Calu3 (cell line): ENCODE data around the gene ST6GALNAC3. TPM values are rescaled to one million over a fixed set of nuclear protein-coding genes. Genes with fewer than 3 reads are reported as not detected.

ENCODE experiments used
- BruUV-seq: library from RNA; stranded (reverse); fragments of 400-500 nt; replicated peaks from 2 replicates; lab custom pipeline; 2021; lab: Mats Ljungman, UMichigan
- CTCF ChIA-PET: fragments of 300-600 bp; sonication (Branson Sonifier 250); formaldehyde crosslinking; loops from one replicate; lab custom pipeline; 2022; ENCODE audit warnings: antibody characterized with exemption; lab: Charles Lee
- DNase-seq: peaks from one replicate; pipeline ENCODE4 v3.0.0; 2022
- H3K27ac Mint-ChIP-seq: one replicate; pipeline ENCODE4 v1.8.0; 2022; ENCODE audit warnings: mixed read lengths; ENCODE audit not compliant: unreplicated experiment
- H3K27me3 Mint-ChIP-seq: one replicate; pipeline ENCODE4 v1.8.0; 2022; ENCODE audit warnings: mixed read lengths; ENCODE audit not compliant: unreplicated experiment
- H3K36me3 Mint-ChIP-seq: one replicate; pipeline ENCODE4 v1.8.0; 2022; ENCODE audit warnings: mild to moderate bottlenecking, moderate library complexity, mixed read lengths; ENCODE audit not compliant: insufficient read depth, unreplicated experiment
- H3K4me1 Mint-ChIP-seq: one replicate; pipeline ENCODE4 v1.8.0; 2022; ENCODE audit warnings: mild to moderate bottlenecking, low read depth, mixed read lengths; ENCODE audit not compliant: unreplicated experiment
- H3K4me3 Mint-ChIP-seq: one replicate; pipeline ENCODE4 v1.8.0; 2022; ENCODE audit warnings: mild to moderate bottlenecking, low read depth, moderate library complexity, mixed read lengths; ENCODE audit not compliant: unreplicated experiment
- H3K9me3 Mint-ChIP-seq: one replicate; pipeline ENCODE4 v1.8.0; 2022; ENCODE audit warnings: low read depth, mixed read lengths; ENCODE audit not compliant: unreplicated experiment
- intact Hi-C: fragments of 100-400 bp; cut with micrococcal nuclease; formaldehyde crosslinking; loops from one replicate; pipeline ENCODE4 v1.10.0; 2022; ENCODE audit not compliant: unreplicated experiment
- total RNA-seq: library from RNA; stranded (reverse); gene quantifications from 2 replicates; pipeline ENCODE4 v1.2.3, GENCODE V29; 2022
- TF ChIP-seq, protein P1 (sequence below): fragments of 200-600 bp; IDR thresholded peaks from one replicate; pipeline ENCODE4 v1.8.0; 2022; ENCODE audit warnings: antibody characterized with exemption; ENCODE audit not compliant: unreplicated experiment

Gene ST6GALNAC3
- total RNA-seq, 1 experiment from 2014 or later = 0.87 TPM

DNA sequence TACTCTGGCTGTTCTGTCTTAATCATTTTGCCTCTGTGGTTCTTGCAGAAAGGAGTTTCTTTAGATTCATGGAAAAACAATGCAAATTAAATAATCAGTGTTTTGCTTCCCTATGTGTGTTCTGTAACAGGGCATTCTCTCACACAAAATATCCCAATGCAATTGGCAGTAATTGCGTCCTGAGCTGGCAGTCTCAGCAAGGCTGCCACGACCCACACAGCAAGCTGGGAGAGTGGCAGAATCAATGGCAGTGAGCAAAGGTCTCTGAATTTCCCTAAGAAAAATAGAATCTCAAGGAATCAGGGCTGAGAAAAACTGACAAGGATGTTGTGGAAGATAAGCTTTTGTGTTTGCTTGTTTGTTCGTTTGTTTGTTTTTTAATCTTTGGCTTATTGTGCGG, 594.6 kb downstream of the ST6GALNAC3 start:
- intact Hi-C loops = no loop called here
- no peak for DNase-seq
- CTCF ChIA-PET = no interaction called here
- Mint-ChIP-seq H3K4me1 (no peaks in the 10 kb centered on the region), H3K27me3 (no peaks in the 10 kb centered on the region), H3K27ac (no peak overlapping the region), H3K4me3 (no peak overlapping the region), H3K36me3 (no peaks in the 10 kb centered on the region), H3K9me3 (peaks cover 2% of the 10 kb centered on the region)
- TF ChIP-seq, protein P1, sequence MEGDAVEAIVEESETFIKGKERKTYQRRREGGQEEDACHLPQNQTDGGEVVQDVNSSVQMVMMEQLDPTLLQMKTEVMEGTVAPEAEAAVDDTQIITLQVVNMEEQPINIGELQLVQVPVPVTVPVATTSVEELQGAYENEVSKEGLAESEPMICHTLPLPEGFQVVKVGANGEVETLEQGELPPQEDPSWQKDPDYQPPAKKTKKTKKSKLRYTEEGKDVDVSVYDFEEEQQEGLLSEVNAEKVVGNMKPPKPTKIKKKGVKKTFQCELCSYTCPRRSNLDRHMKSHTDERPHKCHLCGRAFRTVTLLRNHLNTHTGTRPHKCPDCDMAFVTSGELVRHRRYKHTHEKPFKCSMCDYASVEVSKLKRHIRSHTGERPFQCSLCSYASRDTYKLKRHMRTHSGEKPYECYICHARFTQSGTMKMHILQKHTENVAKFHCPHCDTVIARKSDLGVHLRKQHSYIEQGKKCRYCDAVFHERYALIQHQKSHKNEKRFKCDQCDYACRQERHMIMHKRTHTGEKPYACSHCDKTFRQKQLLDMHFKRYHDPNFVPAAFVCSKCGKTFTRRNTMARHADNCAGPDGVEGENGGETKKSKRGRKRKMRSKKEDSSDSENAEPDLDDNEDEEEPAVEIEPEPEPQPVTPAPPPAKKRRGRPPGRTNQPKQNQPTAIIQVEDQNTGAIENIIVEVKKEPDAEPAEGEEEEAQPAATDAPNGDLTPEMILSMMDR = no peak
- no TSS peak for BruUV-seq

DNA sequence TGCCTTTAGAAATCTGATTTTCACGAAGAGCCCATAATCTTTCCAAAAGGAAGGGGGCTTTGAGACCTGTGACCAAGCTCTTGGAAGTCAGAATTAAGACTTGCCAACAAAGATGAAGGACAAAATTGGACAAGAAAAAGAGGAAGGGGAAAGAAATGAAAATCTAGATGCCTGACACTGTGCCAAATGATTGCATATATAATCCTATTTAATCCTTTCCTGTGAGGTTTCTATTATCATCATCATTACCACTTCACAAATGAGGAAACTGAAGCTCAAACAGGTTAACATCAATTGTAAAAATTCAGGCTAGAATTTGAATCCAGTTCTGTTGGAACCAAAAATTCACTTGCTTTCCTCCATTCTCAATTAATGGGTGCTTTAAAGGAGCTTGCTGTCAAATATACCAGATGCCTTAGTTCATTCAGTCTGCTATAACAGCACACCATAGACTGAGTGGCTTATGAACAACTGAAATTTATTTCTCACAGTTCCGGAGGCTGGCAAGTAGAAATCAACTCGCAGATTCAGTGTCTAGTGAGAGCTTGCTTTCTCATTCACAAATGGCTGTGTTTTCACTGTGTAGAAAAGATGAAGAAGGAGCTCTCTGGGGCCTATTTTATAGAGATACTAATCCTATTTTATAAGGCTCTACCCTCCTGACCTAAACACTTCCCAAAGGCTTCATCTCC, 595.2 kb downstream of the ST6GALNAC3 start:
- no TSS peak for BruUV-seq
- DNase-seq = no peak
- peaks cover 2% of the 10 kb centered on the region for H3K9me3 Mint-ChIP-seq
- no peaks in the 10 kb centered on the region for H3K36me3 Mint-ChIP-seq
- TF ChIP-seq, protein P1 = no peak
- no peaks in the 10 kb centered on the region for H3K4me1 Mint-ChIP-seq
- CTCF ChIA-PET = no interaction called here
- no peak overlapping the region for H3K27ac Mint-ChIP-seq
- no peaks in the 10 kb centered on the region for H3K27me3 Mint-ChIP-seq
- intact Hi-C loops = loop anchor here (10.0 kb wide), 1 partner anchor 515 kb away; no protein-coding TSS in a partner anchor
- no peak overlapping the region for H3K4me3 Mint-ChIP-seq

DNA sequence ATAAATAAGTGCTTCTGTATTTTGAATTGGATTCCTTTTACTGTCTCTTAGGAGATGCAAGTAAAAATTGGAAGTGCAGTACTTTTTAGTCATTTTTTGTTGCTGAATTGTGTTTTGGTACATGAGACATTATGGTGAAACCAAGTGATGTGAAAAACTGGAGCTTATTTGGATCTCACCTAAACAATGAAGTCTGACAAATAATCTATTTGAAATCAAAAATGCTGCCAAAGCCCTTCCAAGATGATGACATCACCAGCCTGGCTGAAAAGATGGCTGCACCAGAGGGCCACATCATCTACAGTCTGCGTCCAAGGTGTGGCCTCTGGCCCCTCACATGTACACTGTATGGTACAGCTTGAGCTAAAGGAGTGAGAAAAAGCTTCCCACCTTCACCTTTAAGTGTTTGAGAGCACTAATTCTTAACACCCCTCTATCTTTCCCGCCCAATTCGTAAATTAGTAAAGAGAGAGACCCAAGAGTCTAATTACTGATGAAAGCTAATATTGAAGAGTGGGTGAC, 600.2 kb downstream of the ST6GALNAC3 start:
- BruUV-seq = no TSS peak
- Mint-ChIP-seq H3K4me3 (no peak overlapping the region), H3K9me3 (no peaks in the 10 kb centered on the region), H3K4me1 (no peaks in the 10 kb centered on the region), H3K27ac (no peak overlapping the region), H3K27me3 (no peaks in the 10 kb centered on the region), H3K36me3 (no peaks in the 10 kb centered on the region)
- DNase-seq = no peak
- intact Hi-C loops = loop anchor here (10.0 kb wide), 1 partner anchor 520 kb away; no protein-coding TSS in a partner anchor
- TF ChIP-seq, protein P1 = no peak
- CTCF ChIA-PET = no interaction called here

DNA sequence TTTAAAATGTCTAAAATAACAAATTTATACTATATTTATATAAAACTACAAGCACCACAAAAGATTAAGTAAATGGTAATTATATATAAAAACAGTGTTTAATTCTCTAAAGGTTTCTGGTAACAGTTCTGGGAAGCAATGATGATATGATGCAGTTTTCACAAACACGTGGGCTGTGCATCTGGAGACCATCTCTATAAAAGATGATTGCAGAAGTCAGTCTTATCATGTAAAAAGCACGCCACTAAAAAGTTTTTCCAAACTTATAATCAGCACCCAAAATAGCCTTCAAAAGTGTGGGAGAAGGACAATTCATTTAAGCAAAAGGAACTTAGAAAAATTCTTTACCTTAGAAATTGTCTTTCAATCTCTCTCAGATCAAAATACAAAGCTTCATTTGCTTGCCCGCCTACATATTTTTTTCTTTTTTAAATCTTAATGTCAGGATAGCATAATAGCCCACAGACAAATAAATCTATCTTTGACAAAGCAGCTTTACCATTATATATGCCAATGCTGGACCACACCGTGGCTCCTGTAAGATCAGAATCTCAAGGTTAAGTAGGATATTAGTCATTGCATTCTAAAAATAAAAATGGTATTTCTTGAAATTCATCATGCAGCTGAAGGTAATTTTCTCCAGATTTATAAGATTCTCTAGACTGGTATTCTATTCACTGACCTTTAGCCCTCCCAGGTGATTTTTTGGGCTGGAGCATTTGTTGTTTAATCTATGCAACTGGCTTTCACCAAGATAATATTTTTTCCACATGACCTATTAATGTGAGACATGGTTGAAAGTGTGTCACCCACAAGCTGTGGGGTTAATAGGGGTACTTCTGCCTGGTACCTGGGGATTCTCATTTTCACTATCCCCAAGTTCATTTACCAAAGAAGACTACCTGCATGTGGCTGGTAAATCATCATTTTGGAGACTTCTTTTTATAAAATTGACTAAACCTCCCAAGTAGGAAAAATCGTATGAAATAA, 603.2 kb downstream of the ST6GALNAC3 start:
- Mint-ChIP-seq H3K4me1 (no peaks in the 10 kb centered on the region), H3K36me3 (no peaks in the 10 kb centered on the region), H3K4me3 (no peak overlapping the region), H3K9me3 (no peaks in the 10 kb centered on the region), H3K27me3 (no peaks in the 10 kb centered on the region), H3K27ac (no peak overlapping the region)
- CTCF ChIA-PET = interaction anchor here (0.8 to 1.6 kb wide), 2 partner anchors 9 to 523 kb away, joined by 3 read pairs; no protein-coding TSS in a partner anchor
- intact Hi-C loops = loop anchor here (10.0 kb wide), 1 partner anchor 523 kb away; no protein-coding TSS in a partner anchor
- BruUV-seq = no TSS peak
- TF ChIP-seq, protein P1 = no peak
- DNase-seq = no peak
